ENCODE measurements around the gene SLIT3. TPM values are rescaled to one million over a fixed set of nuclear protein-coding genes. Genes with fewer than 3 reads are reported as not detected.

SLIT3 gene
- total RNA-seq, 1 donor from 2014 or later, result 5.0 TPM

GRCh38 chr5:169126481-169127021 is 174.4 kb downstream of the SLIT3 start:
- no peak for DNase-seq (ENCODE audit: low read depth)
- Histone ChIP-seq H3K4me3 (ENCODE audit: low read depth, low read length) (no peak overlapping the region), H3K36me3 (ENCODE audit: control insufficient read depth, insufficient read depth, low read length) (no peaks in the 10 kb centered on the region), H3K27me3 (ENCODE audit: control insufficient read depth, insufficient read depth, low read length) (no peaks in the 10 kb centered on the region)
- no peak for TF ChIP-seq CTCF (IDR thresholded peaks at IDR 0.05; ENCODE audit: insufficient read depth, low read length, poor library complexity, severe bottlenecking)

GRCh38 chr5:169125571-169125970 is 175.4 kb downstream of the SLIT3 start:
- TF ChIP-seq CTCF (IDR thresholded peaks at IDR 0.05; ENCODE audit: insufficient read depth, low read length, poor library complexity, severe bottlenecking), result no peak
- H3K36me3 ChIP-seq (ENCODE audit: control insufficient read depth, insufficient read depth, low read length), result no peaks in the 10 kb centered on the region
- no peak for DNase-seq (ENCODE audit: low read depth)
- no peaks in the 10 kb centered on the region for H3K27me3 ChIP-seq (ENCODE audit: control insufficient read depth, insufficient read depth, low read length)
- no peak overlapping the region for H3K4me3 ChIP-seq (ENCODE audit: low read depth, low read length)

- Histone ChIP-seq H3K36me3 (ENCODE audit: control insufficient read depth, insufficient read depth, low read length) (no peaks in the 10 kb centered on the region), H3K27me3 (ENCODE audit: control insufficient read depth, insufficient read depth, low read length) (no peaks in the 10 kb centered on the region), H3K4me3 (ENCODE audit: low read depth, low read length) (no peak overlapping the region)
- no peak for DNase-seq (ENCODE audit: low read depth)
- TF ChIP-seq CTCF (IDR thresholded peaks at IDR 0.05; ENCODE audit: insufficient read depth, low read length, poor library complexity, severe bottlenecking), result no peak
Measured at GRCh38 chr5:169122951-169123350, 178.0 kb downstream of the SLIT3 start.

- Histone ChIP-seq H3K36me3 (ENCODE audit: control insufficient read depth, insufficient read depth, low read length) (no peaks in the 10 kb centered on the region), H3K4me3 (ENCODE audit: low read depth, low read length) (no peak overlapping the region), H3K27me3 (ENCODE audit: control insufficient read depth, insufficient read depth, low read length) (no peaks in the 10 kb centered on the region)
- TF ChIP-seq CTCF (IDR thresholded peaks at IDR 0.05; ENCODE audit: insufficient read depth, low read length, poor library complexity, severe bottlenecking), result no peak
- no peak for DNase-seq (ENCODE audit: low read depth)
Measured at GRCh38 chr5:169121630-169122420, 179.1 kb downstream of the SLIT3 start.

GRCh38 chr5:169119288-169120048 is 181.5 kb downstream of the SLIT3 start:
- H3K4me3 ChIP-seq (ENCODE audit: low read depth, low read length), result no peak overlapping the region
- no peak for DNase-seq (ENCODE audit: low read depth)
- H3K27me3 ChIP-seq (ENCODE audit: control insufficient read depth, insufficient read depth, low read length), result no peaks in the 10 kb centered on the region
- H3K36me3 ChIP-seq (ENCODE audit: control insufficient read depth, insufficient read depth, low read length), result no peaks in the 10 kb centered on the region
- TF ChIP-seq CTCF (IDR thresholded peaks at IDR 0.05; ENCODE audit: insufficient read depth, low read length, poor library complexity, severe bottlenecking), result no peak
